Left renal pelvis (tissue), 4 donors: ENCODE measurements around the gene SCCPDH. TPM values are rescaled to one million over a fixed set of nuclear protein-coding genes. Genes with fewer than 3 reads are reported as not detected.
"Not testable (repeated sequence)": the region's sequence is repeated elsewhere in the genome, so short reads cannot be mapped to it uniquely, and the experiment has no call there.

Source experiments
- DNase-seq, 4 donors: peaks; one replicate each; pipeline ENCODE4 v3.0.0-alpha.2; 2013; ENCODE audit warnings: low read depth in 4 of 4, low spot score in 3 of 4
- polyA plus RNA-seq, 4 donors: library from polyadenylated mRNA; unstranded; fragments of 120-200 nt; gene quantifications; one replicate each; pipeline ENCODE4 v1.2.1, GENCODE V29; 2013; ENCODE audit not compliant: insufficient read length in 4 of 4

SCCPDH gene, protein sequence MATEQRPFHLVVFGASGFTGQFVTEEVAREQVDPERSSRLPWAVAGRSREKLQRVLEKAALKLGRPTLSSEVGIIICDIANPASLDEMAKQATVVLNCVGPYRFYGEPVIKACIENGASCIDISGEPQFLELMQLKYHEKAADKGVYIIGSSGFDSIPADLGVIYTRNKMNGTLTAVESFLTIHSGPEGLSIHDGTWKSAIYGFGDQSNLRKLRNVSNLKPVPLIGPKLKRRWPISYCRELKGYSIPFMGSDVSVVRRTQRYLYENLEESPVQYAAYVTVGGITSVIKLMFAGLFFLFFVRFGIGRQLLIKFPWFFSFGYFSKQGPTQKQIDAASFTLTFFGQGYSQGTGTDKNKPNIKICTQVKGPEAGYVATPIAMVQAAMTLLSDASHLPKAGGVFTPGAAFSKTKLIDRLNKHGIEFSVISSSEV
- polyA plus RNA-seq, result 10 to 100 TPM; 40.2 to 62.6 (median 55.5) TPM

- peak; percentile 53 to 64 (median 58) for DNase-seq
Observed at GRCh38 chr1:246724016-246724730, at the start of gene SCCPDH. Gene SCCPDH, plus strand, starts transcription at chr1:246724409. Its CDS starts 14 bp downstream, at chr1:246724423.

DNA sequence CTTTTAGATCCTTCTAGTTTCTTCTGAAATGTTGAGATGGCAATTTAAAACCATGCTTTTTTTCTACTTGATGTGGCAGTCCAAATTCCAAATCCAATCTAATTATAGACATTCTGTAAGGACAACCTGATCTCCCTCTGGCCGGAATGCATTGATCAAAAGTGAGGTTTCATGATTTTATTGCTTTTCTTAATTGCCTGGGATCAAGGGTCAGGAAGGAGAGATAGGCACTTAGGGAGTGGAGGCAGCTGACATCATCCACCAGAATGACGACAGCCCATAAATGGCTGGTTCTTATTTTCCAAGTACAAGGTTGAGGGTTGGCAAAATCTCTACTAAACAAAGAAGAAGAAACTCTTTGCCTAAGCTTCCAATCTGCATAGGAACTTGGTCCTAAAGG is 46.4 kb upstream of the SCCPDH start:
- DNase-seq, result no peak

DNA sequence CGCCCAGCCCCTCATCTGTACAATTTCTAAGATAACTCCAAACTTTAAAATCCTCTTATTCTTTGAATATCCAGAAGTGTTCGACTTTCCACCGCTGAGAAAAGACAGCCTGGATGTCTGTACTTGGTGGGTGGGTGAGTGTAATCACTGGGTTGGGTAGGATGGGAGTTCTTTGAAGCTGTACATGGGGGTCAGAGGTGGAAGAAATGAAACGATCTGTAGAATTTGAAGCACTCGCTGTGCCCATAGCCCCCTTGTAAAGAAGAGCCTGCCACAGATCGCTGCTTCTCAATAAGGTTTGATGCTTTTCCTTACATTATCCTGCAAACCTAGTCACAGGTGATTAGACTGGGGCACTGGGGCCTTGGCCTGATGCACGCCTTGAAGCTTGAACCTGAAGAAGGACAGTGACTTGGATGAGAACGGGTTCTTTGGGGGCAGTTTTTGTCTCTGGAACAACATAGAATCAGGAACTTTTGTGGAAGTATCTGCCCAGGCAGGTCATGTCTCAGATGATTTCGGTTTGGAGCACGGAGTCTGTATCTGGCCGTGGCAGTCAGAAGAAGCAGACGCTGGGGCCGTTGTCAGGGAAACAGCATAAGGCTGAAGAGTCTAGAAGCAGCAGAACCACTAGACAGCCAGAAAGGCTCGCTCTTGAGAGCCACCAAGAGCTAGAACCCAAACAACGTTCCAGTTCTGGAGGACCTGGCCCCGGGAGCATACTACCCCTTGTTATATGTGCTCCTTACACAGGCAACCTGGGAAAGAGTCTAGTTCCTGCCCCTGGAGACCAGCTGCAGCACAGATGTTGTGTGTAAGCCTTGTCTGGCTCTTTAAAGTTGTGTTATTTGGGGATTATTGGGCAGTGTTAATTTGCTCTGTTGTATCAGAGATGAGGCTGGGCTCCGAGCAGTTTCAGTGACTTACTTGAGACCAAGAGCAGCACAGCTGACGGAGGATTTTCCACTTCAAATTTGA is 45.1 kb upstream of the SCCPDH start:
- no peak for DNase-seq

DNA sequence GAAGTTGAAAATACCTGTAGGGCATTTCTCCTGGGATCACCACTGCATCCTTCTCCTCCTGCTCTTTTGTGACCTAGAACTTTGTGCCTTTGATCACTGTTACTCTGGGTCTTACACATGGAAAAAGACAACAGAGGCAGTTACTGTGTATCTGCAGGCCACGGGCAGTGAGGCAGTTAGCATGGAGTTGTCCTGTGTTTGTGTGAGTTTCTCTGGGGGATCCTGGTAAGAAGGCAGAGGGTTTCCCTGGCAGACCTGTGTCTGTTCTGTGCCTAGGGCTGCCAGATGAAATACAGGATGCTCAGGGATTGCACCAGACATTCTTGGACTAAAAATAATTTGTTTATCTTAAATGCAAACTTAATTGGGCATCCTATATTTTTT is 44.4 kb upstream of the SCCPDH start:
- DNase-seq, result no peak

DNA sequence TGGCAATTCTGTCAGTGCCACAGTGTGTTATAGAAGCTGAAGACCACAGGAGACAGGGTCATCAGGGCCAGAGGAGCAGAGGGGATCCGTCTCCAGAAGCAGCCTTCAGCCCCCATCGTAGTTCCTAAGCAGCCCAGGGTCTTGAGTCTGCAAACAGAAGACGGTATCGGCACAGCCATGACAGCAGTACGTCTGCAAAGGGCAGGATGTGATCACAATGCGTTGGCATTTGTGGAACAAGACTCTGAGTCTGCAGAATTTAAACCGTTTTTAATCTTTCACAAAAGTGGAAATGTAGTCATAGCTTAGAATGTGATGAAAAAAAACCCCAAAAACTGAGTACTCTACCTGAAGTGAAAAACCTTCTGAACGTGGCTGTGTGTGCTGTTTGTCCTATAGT is 44.0 kb upstream of the SCCPDH start:
- no peak for DNase-seq

DNA sequence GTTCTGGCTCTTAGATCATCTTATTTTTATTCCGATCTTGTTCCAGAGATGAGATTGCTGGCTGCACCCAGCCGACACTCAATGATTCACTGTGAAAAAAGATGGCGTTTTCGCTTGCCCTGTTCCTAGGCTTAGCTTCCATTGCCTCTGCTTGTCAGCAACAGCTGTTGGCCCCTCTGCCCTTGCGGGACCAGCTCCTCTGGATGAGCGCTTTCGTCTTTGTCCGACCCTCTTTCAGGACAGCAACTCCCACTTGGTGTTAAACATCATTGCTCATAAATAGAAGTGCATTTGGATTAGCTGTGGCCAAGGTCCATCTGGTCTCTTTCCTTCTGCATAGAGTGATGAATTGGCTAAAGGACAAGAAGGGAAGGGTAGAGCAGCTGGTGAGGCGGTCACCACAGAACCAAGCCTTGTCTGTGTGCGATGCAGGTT is 43.5 kb upstream of the SCCPDH start:
- DNase-seq, result no peak

DNA sequence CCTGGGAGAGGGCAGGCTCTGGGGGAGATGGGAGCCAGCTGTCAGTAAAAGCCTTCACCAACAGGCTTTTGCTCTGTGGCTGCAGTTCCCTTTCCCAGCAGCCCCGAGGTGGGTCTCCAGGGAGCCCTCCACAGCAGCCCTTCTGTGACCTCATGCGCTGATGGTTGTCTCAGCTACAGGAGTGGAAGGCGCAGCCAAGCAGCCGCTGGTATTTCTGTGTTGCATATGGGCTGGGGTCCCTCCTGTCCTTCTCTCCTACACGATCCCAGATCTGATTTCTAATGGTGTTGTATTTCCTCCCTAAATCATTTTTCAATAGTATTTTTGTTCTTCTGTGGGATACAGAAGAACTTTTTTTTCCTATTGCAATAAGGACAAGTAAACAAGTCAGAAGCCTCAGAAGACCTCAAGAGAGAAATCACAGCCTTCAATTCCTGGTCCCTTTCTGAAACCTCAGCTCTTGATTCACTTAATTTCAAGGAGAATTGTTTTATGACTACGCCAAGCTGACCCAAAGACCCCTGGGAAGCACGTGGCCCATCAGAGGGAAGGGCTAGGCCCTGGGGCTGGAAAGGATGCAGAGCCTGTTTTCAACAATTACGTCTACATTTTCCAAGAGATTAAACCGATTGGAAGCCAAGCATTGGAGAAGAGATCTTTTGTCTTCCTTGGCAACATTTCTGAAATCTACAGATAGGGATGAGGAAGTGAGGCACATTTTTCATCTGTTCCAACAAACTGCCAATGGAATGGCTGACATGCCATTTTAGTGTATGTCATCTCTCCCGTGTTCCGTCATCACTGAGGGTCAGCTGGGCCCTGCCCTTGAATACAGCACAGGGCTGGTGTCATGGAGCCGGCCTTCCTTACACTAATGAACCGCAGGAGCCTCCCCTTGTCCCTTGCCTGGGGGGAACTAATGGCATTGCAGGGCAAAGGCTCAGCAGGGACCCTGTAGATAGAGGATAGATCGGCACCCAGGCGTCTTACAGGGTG is 42.0 kb upstream of the SCCPDH start:
- no peak for DNase-seq

DNA sequence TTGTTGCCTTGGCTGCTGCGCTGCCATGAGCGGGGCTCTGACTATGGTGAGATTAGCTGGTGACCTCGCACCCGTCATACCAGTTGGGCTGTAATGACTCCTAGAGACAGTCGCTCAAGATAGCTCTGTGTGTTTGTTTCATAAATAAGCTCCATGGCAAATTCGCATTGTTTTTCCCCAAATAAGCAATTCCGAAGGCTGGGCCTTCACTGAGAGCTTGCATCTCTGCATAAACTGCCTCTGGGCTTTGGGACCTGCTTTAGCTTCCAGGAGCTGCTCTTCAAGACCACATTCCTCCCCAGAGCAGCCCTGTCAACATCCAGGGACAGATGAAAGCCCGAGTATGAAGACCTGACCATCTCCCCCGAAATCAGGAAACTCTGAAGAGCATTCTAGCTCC is 40.7 kb upstream of the SCCPDH start:
- DNase-seq, result no peak

DNA sequence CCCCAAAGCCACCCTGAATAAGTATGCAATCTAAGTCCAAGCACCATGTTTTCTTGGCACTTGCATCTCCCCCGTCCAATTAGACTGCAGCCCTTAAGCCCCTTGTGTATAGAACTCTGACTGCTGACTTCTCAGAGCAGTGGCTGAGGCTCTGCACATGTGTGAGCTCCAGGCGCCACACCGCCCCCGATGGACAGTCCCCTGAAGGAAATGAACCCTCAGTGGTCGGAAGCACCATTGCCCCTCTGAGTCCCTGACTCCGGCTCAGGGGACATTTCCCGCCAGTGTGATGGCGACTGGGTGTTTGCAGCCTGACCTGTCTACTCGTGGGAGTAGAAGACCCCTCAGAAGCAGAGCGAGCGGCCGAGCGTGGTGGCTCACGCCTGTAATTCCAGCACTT is 37.2 kb upstream of the SCCPDH start:
- DNase-seq, result no peak

- no peak for DNase-seq
Observed at GRCh38 chr1:246689409-246690008, 34.7 kb upstream of the SCCPDH start.

GRCh38 chr1:246690100-246690499 is 34.1 kb upstream of the SCCPDH start:
- DNase-seq, result no peak

DNA sequence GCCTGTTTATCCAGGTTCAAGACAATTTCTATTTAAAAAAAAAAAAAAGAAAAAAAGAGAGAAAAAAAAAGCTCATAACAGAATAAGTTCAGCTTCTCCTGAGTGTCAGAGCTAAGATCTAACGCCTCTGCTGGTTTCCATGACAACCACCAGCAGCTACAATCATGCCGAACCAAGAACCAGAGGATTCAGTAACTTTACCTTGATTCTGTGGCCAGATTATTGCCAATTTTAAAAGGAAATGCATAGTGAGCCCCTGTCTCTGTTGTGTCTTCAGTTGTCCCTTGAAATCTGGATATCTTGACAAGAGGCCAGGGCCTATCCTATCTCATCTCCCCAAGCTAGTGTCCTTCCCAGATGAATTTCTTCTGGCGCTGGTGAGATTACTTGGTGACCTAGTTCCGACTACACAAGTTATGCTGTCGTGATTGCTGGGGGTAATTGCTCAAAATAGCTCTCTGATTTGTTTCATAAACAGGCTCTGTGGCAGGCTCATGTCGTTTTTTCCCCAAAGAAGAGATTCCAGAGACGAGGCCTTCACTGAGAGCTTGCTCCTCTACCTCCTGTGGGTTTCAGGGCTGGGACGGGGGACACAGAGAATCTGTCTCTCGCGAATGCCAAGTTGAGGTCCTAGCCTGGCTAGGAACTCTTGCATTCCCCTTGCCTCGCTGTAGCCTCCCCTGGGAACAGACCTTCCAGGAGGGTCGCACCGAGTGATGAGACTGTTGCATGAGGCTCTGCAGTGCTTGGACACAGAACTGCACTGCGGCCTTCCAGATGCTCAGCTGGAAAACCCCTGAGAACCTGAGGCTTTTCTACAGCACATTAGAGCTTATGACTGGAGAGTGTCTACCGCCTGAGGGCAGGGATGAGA is 32.4 kb upstream of the SCCPDH start:
- DNase-seq, result no peak

- not testable (repeated sequence) for DNase-seq
Observed at GRCh38 chr1:246694213-246694895, 29.9 kb upstream of the SCCPDH start.

DNA sequence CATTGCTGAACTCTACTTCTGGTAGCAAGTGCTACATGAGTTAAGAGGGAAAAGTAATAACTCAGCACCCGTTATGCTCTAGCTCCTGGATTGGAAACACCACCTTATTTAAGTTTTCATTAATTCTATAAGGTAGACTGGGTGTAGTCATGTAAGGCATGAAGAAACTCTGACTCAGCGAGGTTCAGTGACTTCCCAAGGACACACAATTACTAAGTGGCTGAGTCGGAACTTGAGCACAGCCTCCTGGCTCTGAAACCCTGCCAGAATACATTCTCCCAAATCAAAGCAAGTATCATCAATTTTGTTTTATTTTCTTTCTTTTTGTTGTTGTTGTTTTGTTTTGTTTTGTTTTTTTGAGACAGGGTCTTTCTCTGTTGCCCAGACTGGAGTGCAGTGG is 29.1 kb upstream of the SCCPDH start:
- DNase-seq, result no peak

- no peak for DNase-seq
Observed at GRCh38 chr1:246695666-246696065, 28.5 kb upstream of the SCCPDH start.

DNA sequence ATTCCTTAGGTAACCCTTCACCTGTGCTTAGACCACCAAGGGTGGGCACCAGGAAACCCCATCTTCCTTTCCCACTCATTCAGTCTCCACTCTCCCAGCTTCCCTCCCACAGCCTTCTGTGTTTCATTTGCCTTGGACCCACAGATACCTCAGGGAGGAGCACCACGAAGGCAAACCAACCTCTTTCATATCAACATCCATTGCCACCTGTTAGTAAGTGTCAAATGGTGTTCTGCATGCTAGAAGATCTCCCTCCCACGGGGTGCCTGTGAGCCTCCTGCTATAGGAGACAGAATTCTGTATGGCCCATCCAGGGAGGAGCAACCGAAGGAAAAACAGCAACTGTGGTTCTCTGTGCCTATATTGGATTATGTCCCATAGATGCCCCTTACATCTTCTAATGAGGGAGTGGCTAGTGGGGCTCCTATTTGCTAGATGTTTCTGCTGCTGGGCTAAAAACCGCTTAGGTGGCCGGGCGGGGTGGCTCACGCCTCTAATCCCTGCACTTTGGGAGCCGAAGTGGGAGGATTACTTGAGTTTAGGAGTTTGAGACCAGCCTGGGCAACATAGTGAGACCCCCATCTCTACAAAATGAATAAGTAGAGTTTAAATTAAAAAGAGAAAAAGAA is 25.6 kb upstream of the SCCPDH start:
- no peak for DNase-seq

- DNase-seq, result peak in 2 of 4 donors; percentile 66 to 74
Observed at GRCh38 chr1:246699095-246699735, 25.0 kb upstream of the SCCPDH start.
